Panc1 (cell line): ENCODE data around the gene BORCS8. TPM values are rescaled to one million over a fixed set of nuclear protein-coding genes. Genes with fewer than 3 reads are reported as not detected.

Experiments used
- ATAC-seq: fragments of 200-7000 bp; cut with Tn5 transposase; 2 replicates; pipeline ENCODE4 v1.9.1; 2020; ENCODE audit warnings: mild to moderate bottlenecking, moderate library complexity
- Bru-seq: library from RNA; stranded (reverse); fragments of 400-500 nt; gene quantifications from one replicate; lab custom pipeline; 2021; lab: Mats Ljungman, UMichigan
- BruChase-seq, 2 experiments: library from RNA; stranded (reverse); fragments of 400-500 nt; gene quantifications; one replicate each; lab custom pipeline; 2021; lab: Mats Ljungman, UMichigan
- BruUV-seq: library from RNA; stranded (reverse); fragments of 400-500 nt; replicated peaks from 2 replicates; lab custom pipeline; 2021; lab: Mats Ljungman, UMichigan
- CTCF ChIA-PET: fragments of 300-600 bp; sonication (Branson Sonifier 250); formaldehyde crosslinking; loops from one replicate; lab custom pipeline; 2022; ENCODE audit warnings: antibody characterized with exemption; lab: Charles Lee
- POLR2A ChIA-PET: fragments of 300-600 bp; sonication (Branson Sonifier 250); formaldehyde crosslinking; loops from one replicate; lab custom pipeline; 2022; ENCODE audit warnings: antibody characterized with exemption; lab: Charles Lee
- DNase-seq: peaks from one replicate; pipeline ENCODE4 v3.0.0-alpha.2; 2010; ENCODE audit warnings: low read depth, low spot score
- H3K27ac ChIP-seq: 2 replicates; pipeline ENCODE4 v1.5.1; 2011; ENCODE audit warnings: mild to moderate bottlenecking, low read length, inconsistent platforms
- H3K27me3 ChIP-seq: fragments of 200-500 bp; sonication (Bioruptor generic); 2 replicates; pipeline ENCODE4 v1.6.0; 2014; ENCODE audit warnings: low read length, inconsistent platforms; ENCODE audit not compliant: control insufficient read depth, insufficient read depth
- H3K36me3 ChIP-seq: fragments of 200-500 bp; sonication (Bioruptor generic); 2 replicates; pipeline ENCODE4 v1.5.1; 2014; ENCODE audit warnings: inconsistent platforms, mild to moderate bottlenecking, low read length, moderate library complexity; ENCODE audit not compliant: control insufficient read depth, insufficient read depth
- H3K4me1 ChIP-seq: 2 replicates; pipeline ENCODE4 v1.5.1; 2011; ENCODE audit warnings: inconsistent platforms, mild to moderate bottlenecking, low read length, moderate library complexity; ENCODE audit not compliant: control insufficient read depth, insufficient read depth
- H3K4me3 ChIP-seq, 2 experiments: 2 replicates each; pipeline ENCODE4 v1.5.1; 2011 to 2012; ENCODE audit warnings: low read depth in 2 of 2, low read length in 2 of 2, mild to moderate bottlenecking in 2 of 2, inconsistent platforms in 1 of 2, moderate library complexity in 1 of 2
- H3K9me3 ChIP-seq: fragments of 200-500 bp; sonication (Bioruptor generic); 2 replicates; pipeline ENCODE4 v1.5.1; 2014; ENCODE audit warnings: low read depth, mild to moderate bottlenecking, inconsistent platforms, low read length, moderate library complexity; ENCODE audit not compliant: control insufficient read depth, insufficient read depth
- CTCF ChIP-seq: fragments of 450-650 bp; IDR thresholded peaks from 2 replicates; pipeline ENCODE4 v1.5.1; 2017; ENCODE audit warnings: mild to moderate bottlenecking
- POLR2AphosphoS5 ChIP-seq: IDR thresholded peaks from 2 replicates; pipeline ENCODE4 v1.6.1; 2012; ENCODE audit warnings: mild to moderate bottlenecking, low read depth, low read length, moderate library complexity
- REST ChIP-seq, 2 experiments: IDR thresholded peaks; 2 replicates each; pipeline ENCODE4 v1.6.1; 2011 to 2012; ENCODE audit warnings: low read depth in 2 of 2, control low read depth in 1 of 2, low read length in 1 of 2, mild to moderate bottlenecking in 1 of 2, moderate library complexity in 1 of 2; ENCODE audit not compliant: insufficient read depth in 1 of 2
- SIN3A ChIP-seq: IDR thresholded peaks from 2 replicates; pipeline ENCODE4 v1.6.1; 2012; ENCODE audit warnings: low read depth, mild to moderate bottlenecking, low read length, moderate library complexity, borderline replicate concordance; ENCODE audit not compliant: insufficient read depth
- TCF7L2 ChIP-seq: IDR thresholded peaks from 2 replicates; pipeline ENCODE4 v1.6.1; 2011; ENCODE audit warnings: mild to moderate bottlenecking, low read depth, low read length, inconsistent platforms
- in situ Hi-C: cut with HindIII; loops from 2 replicates; pipeline ENCODE4 v1.10.0; 2016; ENCODE audit warnings: low sequenced_read_pairs, low pct_unique_long_range_greater_than_20kb
- intact Hi-C: fragments of 100-400 bp; cut with micrococcal nuclease; formaldehyde crosslinking; loops from one replicate; pipeline ENCODE4 v1.10.0; 2022; ENCODE audit not compliant: unreplicated experiment
- long read RNA-seq: library from polyadenylated mRNA; unstranded; transcript quantifications from one replicate; pipeline ENCODE4 v2.0.0, GENCODE V29; 2021; ENCODE audit not compliant: unreplicated experiment
- polyA plus RNA-seq: library from polyadenylated mRNA; unstranded; fragments of >200 nt; gene quantifications from one replicate; pipeline ENCODE4 v1.2.1, GENCODE V29; 2012; ENCODE audit warnings: missing spikeins; ENCODE audit not compliant: insufficient read length
- total RNA-seq: library from RNA; stranded (reverse); gene quantifications from one replicate; pipeline ENCODE4 v1.2.1, GENCODE V29; 2021; ENCODE audit not compliant: unreplicated experiment

BORCS8 gene
- total RNA-seq, result 37.8 TPM
- polyA plus RNA-seq, result 43.0 TPM
- Bru-seq, nascent RNA, result percentile 67 among the genes with signal in this experiment
- percentile 75 among the genes with signal in this experiment for BruChase-seq, experiment 1, labeled RNA remaining after a 2-hour chase
- percentile 78 among the genes with signal in this experiment for BruChase-seq, experiment 2, labeled RNA remaining after a 6-hour chase
- long read RNA-seq, transcript BORCS8-202 (6 exons, 1,429 nt), result minor isoform, 11 of 59 reads
- long read RNA-seq, transcript BORCS8-209 (1 exons, 3,698 nt), result major isoform, 24 of 59 reads
- long read RNA-seq, transcript BORCS8-203 (4 exons, 1,489 nt), result minor isoform, 7 of 59 reads
- long read RNA-seq, partial matches to known transcripts, result 3 of 59 reads
- long read RNA-seq, other reads (novel, unspliced or antisense), result 10 of 59 reads

- intact Hi-C loops, result no loop called here
- H3K27ac ChIP-seq, result peak within 1 kb of the TSS; percentile 94
- ATAC-seq (peak; percentile 95), DNase-seq (peak; percentile 92)
- peak within 1 kb of the TSS; percentile 74 to 96 for H3K4me3 ChIP-seq
- H3K27me3 ChIP-seq, result no peaks in the 10 kb centered on the region
- ChIA-PET CTCF (no interaction called here), POLR2A (interaction anchor here (0.6 to 0.7 kb wide), 2 partner anchors 11 to 19 kb away, joined by 7 read pairs; partner anchors contain the start of gene NCAN)
- H3K9me3 ChIP-seq, result no peaks in the 10 kb centered on the region
- in situ Hi-C loops, result no loop called here
- BruUV-seq, result no TSS peak
- no peaks in the 10 kb centered on the region for H3K4me1 ChIP-seq
- no peak for TF ChIP-seq CTCF
- TF ChIP-seq POLR2AphosphoS5, result peak; percentile 53; the same call in 1 of the 2 replicates
- peak; percentile 63 for TF ChIP-seq TCF7L2
- no peak for TF ChIP-seq REST (IDR thresholded peaks at IDR 0.05; ENCODE audit: insufficient read depth in 1 of 2, low read depth in 2 of 2, low read length in 1 of 2)
- no peak for TF ChIP-seq SIN3A
- no peaks in the 10 kb centered on the region; the same call in 1 of the 2 replicates for H3K36me3 ChIP-seq
Measured at GRCh38 chr19:19192078-19192882, at the start of gene BORCS8, which contains the start of gene RFXANK. BORCS8 (minus strand) TSS chr19:19192152; CDS start chr19:19192117, 35 bp downstream. RFXANK (plus strand) TSS chr19:19192258; CDS start chr19:19193947, 1,689 bp downstream.

- BruUV-seq, result no TSS peak
- Histone ChIP-seq H3K27ac (no peak overlapping the region), H3K36me3 (no peaks in the 10 kb centered on the region), H3K4me1 (no peaks in the 10 kb centered on the region), H3K27me3 (no peaks in the 10 kb centered on the region), H3K9me3 (no peaks in the 10 kb centered on the region), H3K4me3 (no peak overlapping the region)
- in situ Hi-C loops, result no loop called here
- ChIA-PET CTCF (no interaction called here), POLR2A (no interaction called here)
- ATAC-seq (no peak), DNase-seq (no peak)
- intact Hi-C loops, result no loop called here
- TF ChIP-seq CTCF (no peak), TCF7L2 (no peak), REST (IDR thresholded peaks at IDR 0.05; ENCODE audit: insufficient read depth in 1 of 2, low read depth in 2 of 2, low read length in 1 of 2) (no peak), POLR2AphosphoS5 (no peak), SIN3A (no peak)
Measured at GRCh38 chr19:19240476-19240875, 48.5 kb upstream of the BORCS8 start.
